BE2C (cell line): ENCODE measurements around the gene CDKN2B-AS1.

Experiments
- DNase-seq: peaks from one replicate; pipeline ENCODE4 v3.0.0-alpha.2; 2020
- H3K27me3 ChIP-seq: fragments of 250-450 bp; sonication (Bioruptor Pico); 2 replicates; pipeline ENCODE4 v1.5.1; 2020; ENCODE audit warnings: mild to moderate bottlenecking
- H3K36me3 ChIP-seq: fragments of 250-450 bp; sonication (Bioruptor Pico); 2 replicates; pipeline ENCODE4 v1.5.1; 2020; ENCODE audit warnings: mild to moderate bottlenecking
- H3K4me1 ChIP-seq: fragments of 250-450 bp; sonication (Bioruptor Pico); 2 replicates; pipeline ENCODE4 v1.5.1; 2020
- H3K4me3 ChIP-seq: 2 replicates; pipeline ENCODE4 v1.5.1; 2011; ENCODE audit warnings: low read depth, low read length
- H3K9me3 ChIP-seq: fragments of 250-450 bp; sonication (Bioruptor Pico); 2 replicates; pipeline ENCODE4 v1.5.1; 2020
- TF ChIP-seq, protein P1 (sequence below): IDR thresholded peaks from 2 replicates; pipeline ENCODE4 v1.5.1; 2012; ENCODE audit warnings: mild to moderate bottlenecking, low read depth, low read length

CDKN2B-AS1 gene

DNA sequence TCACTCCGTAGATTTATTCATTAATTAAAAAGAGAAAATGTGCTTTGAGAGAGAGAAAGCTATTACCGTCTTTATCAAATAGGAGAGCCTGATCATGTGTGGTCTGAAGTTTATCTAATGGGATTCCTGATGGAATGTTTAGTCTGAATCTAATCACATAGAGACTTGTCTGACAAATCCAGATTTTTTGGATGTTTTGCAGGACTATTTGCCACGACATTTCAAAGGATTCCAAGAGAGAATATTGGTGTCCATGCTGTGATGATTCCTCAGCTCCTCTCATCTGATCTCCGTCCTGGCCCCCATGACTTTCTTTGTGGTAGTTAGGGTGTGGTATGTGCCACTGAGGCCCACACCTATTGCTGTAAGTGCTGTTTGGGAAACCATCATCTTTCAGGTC, 34.6 kb downstream of the CDKN2B-AS1 start:
- TF ChIP-seq, protein P1, sequence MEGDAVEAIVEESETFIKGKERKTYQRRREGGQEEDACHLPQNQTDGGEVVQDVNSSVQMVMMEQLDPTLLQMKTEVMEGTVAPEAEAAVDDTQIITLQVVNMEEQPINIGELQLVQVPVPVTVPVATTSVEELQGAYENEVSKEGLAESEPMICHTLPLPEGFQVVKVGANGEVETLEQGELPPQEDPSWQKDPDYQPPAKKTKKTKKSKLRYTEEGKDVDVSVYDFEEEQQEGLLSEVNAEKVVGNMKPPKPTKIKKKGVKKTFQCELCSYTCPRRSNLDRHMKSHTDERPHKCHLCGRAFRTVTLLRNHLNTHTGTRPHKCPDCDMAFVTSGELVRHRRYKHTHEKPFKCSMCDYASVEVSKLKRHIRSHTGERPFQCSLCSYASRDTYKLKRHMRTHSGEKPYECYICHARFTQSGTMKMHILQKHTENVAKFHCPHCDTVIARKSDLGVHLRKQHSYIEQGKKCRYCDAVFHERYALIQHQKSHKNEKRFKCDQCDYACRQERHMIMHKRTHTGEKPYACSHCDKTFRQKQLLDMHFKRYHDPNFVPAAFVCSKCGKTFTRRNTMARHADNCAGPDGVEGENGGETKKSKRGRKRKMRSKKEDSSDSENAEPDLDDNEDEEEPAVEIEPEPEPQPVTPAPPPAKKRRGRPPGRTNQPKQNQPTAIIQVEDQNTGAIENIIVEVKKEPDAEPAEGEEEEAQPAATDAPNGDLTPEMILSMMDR: no peak
- H3K36me3 ChIP-seq: no peaks in the 10 kb centered on the region
- no peaks in the 10 kb centered on the region for H3K27me3 ChIP-seq

DNA sequence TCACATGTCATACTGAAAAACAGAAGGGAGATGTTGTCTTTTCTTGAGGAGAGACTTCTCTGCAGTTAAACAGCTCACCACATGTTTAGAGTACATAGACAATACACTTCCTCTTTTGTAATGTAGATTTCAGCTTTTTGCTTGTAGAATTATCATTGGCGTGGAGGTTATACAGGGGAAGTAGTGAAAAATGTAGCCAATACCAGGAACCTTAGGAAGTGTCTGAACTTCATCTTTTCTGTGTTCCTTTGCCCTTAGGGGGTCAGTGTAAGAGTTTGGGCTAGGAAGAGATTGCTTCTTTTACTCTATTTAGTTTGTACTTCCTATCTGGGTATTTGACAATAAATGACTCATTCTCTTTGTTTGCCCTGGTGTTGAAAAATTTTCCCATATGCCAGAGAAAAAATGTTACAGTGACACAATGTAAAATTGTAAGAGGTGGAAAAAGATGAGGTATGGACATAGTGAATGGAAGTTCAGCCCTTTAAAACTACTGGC, 35.6 kb downstream of the CDKN2B-AS1 start:
- Histone ChIP-seq H3K4me3 (no peak overlapping the region), H3K27me3 (no peaks in the 10 kb centered on the region), H3K4me1 (no peaks in the 10 kb centered on the region), H3K36me3 (no peaks in the 10 kb centered on the region), H3K9me3 (no peaks in the 10 kb centered on the region)
- no peak for DNase-seq
- TF ChIP-seq, protein P1: no peak

More for the DNA sequence above, 34.6 kb downstream of the CDKN2B-AS1 start:
- no peak for DNase-seq
- Histone ChIP-seq H3K4me3 (no peak overlapping the region), H3K4me1 (no peaks in the 10 kb centered on the region), H3K9me3 (no peaks in the 10 kb centered on the region)

DNA sequence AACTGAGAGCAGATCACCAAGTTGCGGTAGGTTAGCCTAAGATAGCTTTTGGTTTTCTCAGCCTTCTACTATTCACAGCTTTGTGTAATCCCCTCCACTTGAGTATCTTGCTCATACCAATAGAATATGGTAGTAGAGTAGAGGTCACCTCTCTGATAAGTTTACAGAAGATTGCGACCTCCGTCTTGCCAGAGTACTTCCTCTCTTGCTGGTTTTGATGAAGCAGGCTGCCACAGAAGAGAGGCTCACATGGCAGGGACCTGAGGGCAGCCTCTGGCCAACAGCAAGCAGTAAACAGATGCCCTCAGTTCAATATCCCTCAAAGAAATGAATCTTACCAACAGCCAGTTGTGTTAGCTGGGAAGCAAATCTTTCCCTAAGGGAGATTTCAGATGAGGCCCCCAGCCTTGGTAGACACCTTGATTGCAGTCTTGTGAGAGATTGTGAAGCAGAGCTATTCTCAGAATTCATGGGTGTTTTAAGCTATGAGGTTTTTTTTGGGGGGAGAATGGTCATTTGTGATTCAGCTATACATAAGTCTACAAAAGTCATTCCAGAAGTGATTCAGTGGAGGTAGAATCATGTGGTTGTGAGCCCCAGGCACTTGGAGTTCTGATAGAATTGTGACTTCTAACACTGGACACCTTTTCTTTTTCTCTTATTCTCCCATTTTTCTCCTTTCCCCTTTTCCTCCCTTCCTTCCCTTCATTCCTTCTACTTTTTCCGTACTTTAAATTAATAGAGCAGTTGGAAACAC, 37.2 kb downstream of the CDKN2B-AS1 start:
- TF ChIP-seq, protein P1: no peak
- no peaks in the 10 kb centered on the region for H3K4me1 ChIP-seq
- no peaks in the 10 kb centered on the region for H3K27me3 ChIP-seq
- H3K9me3 ChIP-seq: no peaks in the 10 kb centered on the region
- DNase-seq: no peak
- no peak overlapping the region for H3K4me3 ChIP-seq
- no peaks in the 10 kb centered on the region for H3K36me3 ChIP-seq

DNA sequence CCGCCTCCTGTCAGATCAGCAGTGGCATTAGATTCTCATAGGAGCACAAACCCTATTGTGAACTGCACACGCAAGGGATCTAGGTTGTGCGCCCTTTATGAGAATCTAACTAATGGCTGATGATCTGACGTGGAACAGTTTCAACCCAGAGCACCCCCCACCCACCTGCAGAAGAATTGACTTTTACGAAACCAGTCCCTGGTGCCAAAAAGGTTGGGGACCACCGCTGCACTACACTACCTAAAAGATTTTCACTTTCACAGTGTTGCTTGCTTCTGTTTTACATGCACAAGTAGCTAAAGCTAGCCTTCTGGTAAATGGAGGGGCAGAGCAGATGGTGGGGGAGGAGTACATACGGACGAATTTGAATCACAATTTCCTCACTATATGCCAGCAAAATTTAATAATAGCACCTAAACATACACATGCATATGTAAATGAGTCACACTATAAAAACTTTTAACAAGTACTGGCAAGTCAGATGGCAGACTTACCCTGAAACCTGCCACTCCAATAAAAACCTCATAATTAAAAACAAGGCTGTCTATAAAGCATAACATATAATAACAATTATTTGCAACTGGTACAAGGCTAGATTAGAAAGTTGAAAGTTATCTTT, 38.5 kb downstream of the CDKN2B-AS1 start:
- DNase-seq: no peak
- Histone ChIP-seq H3K27me3 (no peaks in the 10 kb centered on the region), H3K4me3 (no peak overlapping the region), H3K4me1 (no peaks in the 10 kb centered on the region), H3K9me3 (no peaks in the 10 kb centered on the region), H3K36me3 (no peaks in the 10 kb centered on the region)
- TF ChIP-seq, protein P1: no peak

DNA sequence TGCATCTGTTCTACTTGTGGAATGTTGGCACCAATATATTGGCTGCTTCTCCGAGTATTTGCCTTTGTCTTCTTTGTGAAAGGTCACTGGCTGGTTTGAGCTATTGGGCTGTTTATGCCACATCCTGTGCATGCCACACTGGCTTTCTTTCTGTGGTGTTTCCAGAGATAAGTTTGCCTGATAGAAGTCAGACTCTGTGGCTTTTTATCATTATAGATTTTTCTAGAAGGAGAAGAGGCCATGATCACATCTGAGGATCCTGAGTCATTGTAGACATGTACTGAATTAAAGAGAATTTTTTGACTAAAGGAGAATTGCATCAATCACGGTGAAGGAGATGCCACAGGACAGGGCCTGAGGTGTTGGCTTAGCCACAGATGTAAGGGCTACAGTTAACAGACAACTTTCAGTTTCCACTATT, 41.0 kb downstream of the CDKN2B-AS1 start:
- Histone ChIP-seq H3K36me3 (no peaks in the 10 kb centered on the region), H3K4me3 (no peak overlapping the region), H3K27me3 (no peaks in the 10 kb centered on the region), H3K9me3 (no peaks in the 10 kb centered on the region), H3K4me1 (no peaks in the 10 kb centered on the region)
- TF ChIP-seq, protein P1: no peak
- no peak for DNase-seq
